H9 (cell line): Measurements from ENCODE around the gene CLIP1. TPM values are rescaled to one million over a fixed set of nuclear protein-coding genes. Genes with fewer than 3 reads are reported as not detected.

Source experiments
- DNase-seq: peaks from one replicate; pipeline ENCODE4 v3.0.0-alpha.2; 2017
- H2AFZ ChIP-seq: one replicate; pipeline ENCODE4 v1.6.1; 2013; ENCODE audit warnings: mild to moderate bottlenecking, low read length, control low read depth, moderate library complexity
- H2AK5ac ChIP-seq: 2 replicates; pipeline ENCODE4 v1.6.1; 2013; ENCODE audit warnings: low read length, control low read depth, mixed read lengths; ENCODE audit not compliant: insufficient read length
- H2BK120ac ChIP-seq: one replicate; pipeline ENCODE4 v1.6.1; 2013; ENCODE audit warnings: low read depth, mild to moderate bottlenecking, low read length, control low read depth, inconsistent platforms; ENCODE audit not compliant: poor library complexity, severe bottlenecking
- H2BK12ac ChIP-seq: 2 replicates; pipeline ENCODE4 v1.6.1; 2013; ENCODE audit warnings: low read length, control low read depth, mixed read lengths, low read depth; ENCODE audit not compliant: insufficient read length
- H2BK15ac ChIP-seq: 2 replicates; pipeline ENCODE4 v1.6.1; 2013; ENCODE audit warnings: low read depth, low read length, control low read depth
- H2BK20ac ChIP-seq: one replicate; pipeline ENCODE4 v1.6.1; 2013; ENCODE audit warnings: low read depth, mild to moderate bottlenecking, low read length, control low read depth, inconsistent platforms; ENCODE audit not compliant: poor library complexity, severe bottlenecking
- H2BK5ac ChIP-seq: 2 replicates; pipeline ENCODE4 v1.6.1; 2013; ENCODE audit warnings: low read length, control low read depth, mixed read lengths; ENCODE audit not compliant: insufficient read length
- H3K14ac ChIP-seq: 2 replicates; pipeline ENCODE4 v1.6.1; 2013; ENCODE audit warnings: low read length, control low read depth; ENCODE audit not compliant: insufficient read depth
- H3K18ac ChIP-seq: 2 replicates; pipeline ENCODE4 v1.6.1; 2013; ENCODE audit warnings: low read depth, mild to moderate bottlenecking, mixed read lengths, low read length, control low read depth; ENCODE audit not compliant: insufficient read length
- H3K23ac ChIP-seq: 2 replicates; pipeline ENCODE4 v1.6.1; 2013; ENCODE audit warnings: low read length, control low read depth, mixed read lengths, low read depth; ENCODE audit not compliant: insufficient read length
- H3K23me2 ChIP-seq: 2 replicates; pipeline ENCODE4 v1.6.1; 2013; ENCODE audit warnings: low read depth, mild to moderate bottlenecking, mixed read lengths, low read length, control low read depth; ENCODE audit not compliant: insufficient read length, poor library complexity, severe bottlenecking
- H3K27ac ChIP-seq: 2 replicates; pipeline ENCODE4 v1.5.1; 2013; ENCODE audit warnings: low read length, control low read depth, mixed read lengths, low read depth; ENCODE audit not compliant: insufficient read length
- H3K27me3 ChIP-seq: 2 replicates; pipeline ENCODE4 v1.6.1; 2013; ENCODE audit warnings: low read length, control low read depth, inconsistent platforms; ENCODE audit not compliant: insufficient read depth
- H3K4ac ChIP-seq: 2 replicates; pipeline ENCODE4 v1.6.1; 2013; ENCODE audit warnings: low read depth, mild to moderate bottlenecking, control low read depth, inconsistent platforms, low read length, moderate library complexity
- H3K4me1 ChIP-seq: 2 replicates; pipeline ENCODE4 v1.6.1; 2013; ENCODE audit warnings: low read length, control low read depth, inconsistent platforms; ENCODE audit not compliant: insufficient read depth
- H3K4me2 ChIP-seq: 2 replicates; pipeline ENCODE4 v1.6.1; 2013; ENCODE audit warnings: low read length, control low read depth, mixed read lengths; ENCODE audit not compliant: insufficient read length, insufficient read depth
- H3K56ac ChIP-seq: 2 replicates; pipeline ENCODE4 v1.6.1; 2013; ENCODE audit warnings: low read depth, mild to moderate bottlenecking, mixed read lengths, low read length, control low read depth; ENCODE audit not compliant: insufficient read length
- H3K79me1 ChIP-seq: 2 replicates; pipeline ENCODE4 v1.6.1; 2013; ENCODE audit warnings: low read depth, mild to moderate bottlenecking, moderate library complexity, low read length, control low read depth, inconsistent platforms; ENCODE audit not compliant: insufficient read depth, poor library complexity, severe bottlenecking
- H3K79me2 ChIP-seq: 2 replicates; pipeline ENCODE4 v1.6.1; 2013; ENCODE audit warnings: low read length, control low read depth, inconsistent platforms; ENCODE audit not compliant: insufficient read depth
- H3K9ac ChIP-seq: 2 replicates; pipeline ENCODE4 v1.6.1; 2013; ENCODE audit warnings: low read length, control low read depth, mixed read lengths; ENCODE audit not compliant: insufficient read length; ENCODE audit errors: extremely low read depth
- H3K9me3 ChIP-seq: one replicate; pipeline ENCODE4 v1.6.1; 2013; ENCODE audit warnings: low read depth, low read length, inconsistent platforms; ENCODE audit not compliant: control insufficient read depth
- H3T11ph ChIP-seq: one replicate; pipeline ENCODE4 v1.6.1; 2013; ENCODE audit warnings: mild to moderate bottlenecking, low read length, control low read depth, inconsistent platforms
- H4K20me1 ChIP-seq: one replicate; pipeline ENCODE4 v1.6.1; 2013; ENCODE audit not compliant: control insufficient read depth, insufficient read length, insufficient read depth
- H4K5ac ChIP-seq: 2 replicates; pipeline ENCODE4 v1.6.1; 2013; ENCODE audit warnings: low read depth, mild to moderate bottlenecking, mixed read lengths, low read length, control low read depth; ENCODE audit not compliant: insufficient read length
- H4K8ac ChIP-seq: replicated peaks from 2 replicates; pipeline ENCODE4 v1.6.1; 2013; ENCODE audit warnings: low read length, control low read depth, mixed read lengths, low read depth; ENCODE audit not compliant: insufficient read length
- H4K91ac ChIP-seq: 2 replicates; pipeline ENCODE4 v1.6.1; 2013; ENCODE audit warnings: low read depth, mild to moderate bottlenecking, moderate library complexity, mixed read lengths, low read length, control low read depth; ENCODE audit not compliant: insufficient read length
- H3K27ac Mint-ChIP-seq, 3 experiments: 2 replicates in 2 of 3; 3 replicates in 1 of 3; pipeline ENCODE4 v1.8.0; 2020 to 2021; ENCODE audit warnings: mixed read lengths in 3 of 3, mild to moderate bottlenecking in 1 of 3, moderate library complexity in 1 of 3
- H3K27me3 Mint-ChIP-seq: 2 replicates; pipeline ENCODE4 v1.8.0; 2021; ENCODE audit warnings: low read depth, mild to moderate bottlenecking, moderate library complexity, mixed read lengths
- H3K36me3 Mint-ChIP-seq, 3 experiments: 2 replicates in 2 of 3; 3 replicates in 1 of 3; pipeline ENCODE4 v1.8.0; 2020 to 2021; ENCODE audit warnings: low read depth in 3 of 3, mixed read lengths in 3 of 3; ENCODE audit not compliant: insufficient read depth in 1 of 3
- H3K4me1 Mint-ChIP-seq, 2 experiments: 2 replicates each; pipeline ENCODE4 v1.8.0; 2020; ENCODE audit warnings: mixed read lengths in 2 of 2
- H3K4me3 Mint-ChIP-seq, 2 experiments: 2 replicates in 1 of 2; 3 replicates in 1 of 2; pipeline ENCODE4 v1.8.0; 2020 to 2021; ENCODE audit warnings: mild to moderate bottlenecking in 2 of 2, mixed read lengths in 2 of 2, moderate library complexity in 1 of 2
- H3K9me3 Mint-ChIP-seq, 2 experiments: 2 replicates in 1 of 2; 3 replicates in 1 of 2; pipeline ENCODE4 v1.8.0; 2020; ENCODE audit warnings: mild to moderate bottlenecking in 2 of 2, mixed read lengths in 2 of 2, moderate library complexity in 1 of 2
- CTCF ChIP-seq: fragments of 200-600 bp; sonication (generic); conservative IDR thresholded peaks from 3 replicates; pipeline ENCODE4 v1.8.0; 2021; ENCODE audit warnings: antibody characterized with exemption, mild to moderate bottlenecking
- WGBS: extraction: QIAGEN DNeasy Blood & Tissue Kit; methylation state at CpG from one replicate; pipeline ENCODE4 v1.1.7; 2013; ENCODE audit warnings: missing lambda C conversion rate, low lambda C conversion rate, mixed read lengths; ENCODE audit not compliant: insufficient read length; ENCODE audit errors: extremely low coverage; 5-methylcytosine and 5-hydroxymethylcytosine counted together
- total RNA-seq: library from RNA; stranded (reverse); gene quantifications from 2 replicates; pipeline ENCODE4 v1.2.1, GENCODE V29; 2021

Gene CLIP1
- total RNA-seq, 1 experiment from 2014 or later = 23.6 TPM

- no peak overlapping the region for H3K4me2 ChIP-seq
- no peak overlapping the region for H3K9ac ChIP-seq
- H3K23me2 ChIP-seq = no peaks in the 10 kb centered on the region
- no peak overlapping the region for H2BK20ac ChIP-seq
- no peak overlapping the region for H3K18ac ChIP-seq
- H3K27me3 ChIP-seq = no peaks in the 10 kb centered on the region
- no CpG with 5 or more reads among the region's 6 CpGs for WGBS
- Mint-ChIP-seq H3K27ac (no peak overlapping the region), H3K4me1 (peaks cover 16 to 20% of the 10 kb centered on the region in 2 experiments), H3K27me3 (no peaks in the 10 kb centered on the region), H3K4me3 (no peak overlapping the region), H3K9me3 (no peaks in the 10 kb centered on the region), H3K36me3 (no peaks in the 10 kb centered on the region; a peak in 1 of 7 replicates)
- H2AFZ ChIP-seq = no peak overlapping the region
- no peak overlapping the region for H2BK120ac ChIP-seq
- H2BK12ac ChIP-seq = no peak overlapping the region
- H4K91ac ChIP-seq = no peak overlapping the region
- no peak overlapping the region for H3T11ph ChIP-seq
- no peak for DNase-seq
- H3K27ac ChIP-seq = no peak overlapping the region
- no peak overlapping the region for H4K8ac ChIP-seq
- no peak overlapping the region for H3K14ac ChIP-seq
- no peaks in the 10 kb centered on the region for H4K20me1 ChIP-seq
- no peaks in the 10 kb centered on the region for H3K79me1 ChIP-seq
- no peak overlapping the region for H3K56ac ChIP-seq
- no peak for TF ChIP-seq CTCF
- no peak overlapping the region for H2AK5ac ChIP-seq
- H3K4me1 ChIP-seq = no peaks in the 10 kb centered on the region
- no peak overlapping the region for H2BK5ac ChIP-seq
- no peaks in the 10 kb centered on the region for H3K9me3 ChIP-seq
- no peak overlapping the region for H3K4ac ChIP-seq
- no peaks in the 10 kb centered on the region; the same call in 1 of the 2 replicates for H3K79me2 ChIP-seq
- no peak overlapping the region for H3K23ac ChIP-seq
- no peak overlapping the region for H2BK15ac ChIP-seq
- H4K5ac ChIP-seq = no peak overlapping the region
These were observed 19.2 kb downstream of the CLIP1 start for GRCh38 chr12:122403115-122403770.
